Activated CD8-positive, alpha-beta memory T cell treated with anti-CD3 and anti-CD28 coated beads, Interleukin-2, amount 50 U/mL, for 24 hours (primary cell): ENCODE data around the gene MRPS31.
"Not testable (repeated sequence)": the region's sequence is repeated elsewhere in the genome, so short reads cannot be mapped to it uniquely, and the experiment has no call there.

ENCODE experiments used
- DNase-seq: peaks from one replicate; pipeline ENCODE4 v3.0.0-alpha.2; 2020; ENCODE audit errors: extremely low read depth

MRPS31 gene

DNA sequence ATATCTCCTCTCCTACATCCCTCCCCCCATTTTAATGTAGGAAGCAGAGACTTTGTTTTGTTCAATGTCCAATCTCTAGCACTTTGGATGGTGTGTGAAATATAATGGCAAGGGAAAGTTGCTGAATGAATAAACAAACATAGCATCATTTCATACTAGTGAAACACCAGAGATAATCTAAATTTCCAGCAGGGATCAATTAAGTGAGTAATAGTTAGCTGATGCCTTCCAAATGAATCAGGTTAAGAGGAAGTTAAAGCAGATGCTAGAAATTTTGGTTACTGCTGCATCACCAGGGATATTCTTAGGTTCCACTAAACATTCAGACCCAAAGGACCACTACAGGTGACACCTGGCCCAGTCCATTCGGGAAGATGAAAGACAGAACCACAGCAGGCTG is 8.1 kb downstream of the MRPS31 start:
- no peak for DNase-seq

DNA sequence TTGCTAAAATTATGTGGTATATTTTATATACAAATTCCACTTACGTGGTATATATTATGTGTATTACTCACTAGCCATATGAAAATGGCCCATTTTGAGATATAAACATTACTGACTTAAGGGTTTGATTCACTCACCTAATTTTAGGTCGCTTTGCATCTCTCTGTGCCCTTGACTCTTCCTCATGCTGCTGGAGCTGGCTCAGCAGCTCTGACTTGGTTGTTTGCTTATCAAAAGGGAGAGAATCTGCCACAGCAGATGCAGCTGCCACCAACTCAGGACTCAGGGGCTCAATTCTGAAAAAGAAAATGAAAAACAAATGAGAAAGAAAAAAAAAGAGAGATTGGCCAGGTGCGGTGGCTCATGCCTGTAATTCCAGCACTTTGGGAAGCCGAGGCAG is 12.2 kb downstream of the MRPS31 start:
- no peak for DNase-seq

GRCh38 chr13:40756042-40756441 is 14.9 kb downstream of the MRPS31 start:
- DNase-seq, result no peak

- no peak for DNase-seq
These were observed 15.8 kb downstream of the MRPS31 start for GRCh38 chr13:40755082-40755700.

DNA sequence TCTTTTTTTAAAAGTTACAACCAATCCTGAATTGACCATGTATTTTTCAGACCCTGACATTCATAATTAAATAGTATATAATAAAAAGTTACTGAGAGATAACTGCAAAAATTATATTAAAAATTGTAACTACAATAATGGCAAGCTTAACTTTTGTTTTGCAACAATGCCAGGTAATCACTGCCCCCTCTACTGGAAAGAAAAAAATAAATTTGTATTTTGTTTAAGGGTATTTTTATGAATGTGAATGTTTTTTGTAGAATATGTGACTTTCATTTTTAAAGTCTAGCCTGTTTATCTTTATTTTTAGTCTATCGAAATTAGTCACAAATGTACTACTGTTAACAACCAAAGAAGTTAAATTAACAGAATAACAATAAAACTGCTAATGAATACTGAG is 21.7 kb downstream of the MRPS31 start:
- no peak for DNase-seq

GRCh38 chr13:40735232-40735548 is 35.8 kb downstream of the MRPS31 start:
- not testable (repeated sequence) for DNase-seq

DNA sequence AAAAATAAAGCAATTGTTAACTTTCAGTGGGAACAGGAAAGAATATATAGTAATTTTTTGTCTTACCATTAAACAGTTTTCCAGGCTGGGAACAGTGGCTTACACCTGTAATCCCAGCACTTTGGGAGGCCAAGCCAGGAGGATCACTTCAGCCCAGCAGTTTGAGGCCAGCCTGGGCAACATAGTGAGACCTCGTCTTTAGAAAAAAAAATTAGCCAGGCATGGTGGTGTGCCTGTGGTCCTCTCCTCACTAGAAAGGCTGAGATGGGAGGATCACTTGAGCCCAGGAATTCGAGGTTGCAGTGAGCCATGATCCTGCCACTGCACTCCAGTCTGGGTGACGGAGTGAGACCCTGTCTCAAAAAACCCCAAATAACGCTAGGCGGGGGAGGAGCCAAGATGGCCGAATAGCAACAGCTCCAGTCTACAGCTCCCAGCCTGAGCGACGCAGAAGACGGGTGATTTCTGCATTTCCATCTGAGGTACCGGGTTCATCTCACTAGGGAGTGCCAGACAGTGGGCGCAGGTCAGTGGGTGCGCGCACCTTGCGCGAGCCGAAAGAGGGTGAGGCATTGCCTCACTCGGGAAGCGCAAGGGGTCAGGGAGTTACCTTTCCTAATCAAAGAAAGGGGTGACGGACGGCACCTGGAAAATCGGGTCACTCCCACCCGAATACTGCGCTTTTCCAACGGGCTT is 36.3 kb downstream of the MRPS31 start:
- DNase-seq, result not testable (repeated sequence)

GRCh38 chr13:40732658-40733057 is 38.3 kb downstream of the MRPS31 start:
- DNase-seq, result no peak

DNA sequence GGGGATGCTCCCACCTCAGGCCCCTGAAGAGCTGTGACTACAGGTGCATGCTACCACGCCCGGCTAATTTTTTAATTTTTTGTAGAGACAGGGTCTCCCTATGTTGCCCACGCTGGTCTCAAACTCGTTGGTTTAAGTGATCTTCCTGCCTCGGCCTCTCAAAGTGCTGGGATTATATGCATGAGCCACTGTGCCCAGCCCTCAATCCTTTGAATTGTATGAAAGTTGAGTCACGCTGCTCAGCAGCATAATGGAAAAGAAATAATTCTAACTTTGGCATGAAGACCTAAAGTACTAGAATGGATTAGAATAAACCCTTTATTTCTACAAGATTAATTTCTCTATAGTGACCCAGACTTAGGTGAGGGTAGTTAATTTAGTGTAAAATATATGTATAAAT is 42.4 kb downstream of the MRPS31 start:
- DNase-seq, result no peak

- DNase-seq, result not testable (repeated sequence)
These were observed 56.6 kb downstream of the MRPS31 start for GRCh38 chr13:40714433-40714832.

DNA sequence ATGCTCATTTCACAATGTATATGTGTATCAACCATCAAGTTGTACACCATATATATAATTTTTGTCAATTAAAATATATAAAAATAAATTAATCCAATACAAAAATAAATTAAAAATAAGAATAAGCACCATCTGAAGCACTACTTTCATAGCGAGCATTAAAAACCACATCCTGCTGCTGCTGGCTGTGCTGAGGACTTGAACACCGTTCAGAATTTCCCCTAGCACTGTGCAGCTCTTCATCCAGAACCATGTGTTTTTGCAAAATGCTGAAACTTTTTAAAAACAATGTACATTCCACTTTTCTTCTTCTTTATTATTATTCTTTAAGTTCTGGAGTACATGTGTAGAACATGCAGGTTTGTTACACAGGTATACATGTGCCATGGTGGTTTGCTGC is 64.6 kb downstream of the MRPS31 start:
- DNase-seq, result no peak

DNA sequence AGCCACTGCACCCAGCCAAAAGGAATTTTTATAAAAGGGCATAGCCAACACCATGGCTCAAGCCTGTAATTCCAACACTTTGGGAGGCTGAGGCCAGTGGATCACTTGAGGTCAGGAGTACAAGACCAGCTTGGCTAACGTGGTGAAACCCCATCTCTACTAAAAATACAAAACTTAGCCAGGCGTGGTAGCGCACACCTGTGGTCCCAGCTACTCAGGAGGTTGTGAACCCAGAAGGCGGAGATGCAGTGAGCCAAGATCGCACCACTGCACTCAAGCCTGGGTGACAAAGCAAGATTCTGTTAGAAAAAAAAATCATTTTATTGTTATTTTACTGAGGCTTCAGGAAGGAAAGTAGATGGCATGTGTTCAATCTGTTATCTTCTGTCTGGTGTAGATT is 73.3 kb downstream of the MRPS31 start:
- no peak for DNase-seq

GRCh38 chr13:40694426-40694825 is 76.6 kb downstream of the MRPS31 start:
- no peak for DNase-seq

DNA sequence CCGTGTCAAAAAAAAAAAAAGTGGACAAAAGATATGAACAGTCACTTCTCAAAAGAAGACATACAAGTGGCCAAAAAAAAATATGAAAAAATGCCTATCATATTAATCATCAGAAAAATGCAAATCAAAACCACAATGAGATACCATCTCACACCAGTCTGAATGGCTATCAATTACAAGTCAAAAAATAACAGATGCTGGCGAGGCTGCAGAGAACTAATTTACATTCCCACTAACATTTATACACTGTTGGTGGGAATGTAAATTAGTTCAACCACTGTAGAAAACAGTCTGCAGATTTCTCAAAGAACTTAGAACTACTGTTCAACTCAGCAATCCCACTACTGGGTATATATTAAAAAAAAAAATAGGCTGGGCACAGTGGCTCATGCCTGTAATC is 78.0 kb downstream of the MRPS31 start:
- no peak for DNase-seq

- DNase-seq, result no peak
These were observed 82.2 kb downstream of the MRPS31 start for GRCh38 chr13:40688781-40689180.

- no peak for DNase-seq
These were observed 88.3 kb downstream of the MRPS31 start for GRCh38 chr13:40682449-40683240.

DNA sequence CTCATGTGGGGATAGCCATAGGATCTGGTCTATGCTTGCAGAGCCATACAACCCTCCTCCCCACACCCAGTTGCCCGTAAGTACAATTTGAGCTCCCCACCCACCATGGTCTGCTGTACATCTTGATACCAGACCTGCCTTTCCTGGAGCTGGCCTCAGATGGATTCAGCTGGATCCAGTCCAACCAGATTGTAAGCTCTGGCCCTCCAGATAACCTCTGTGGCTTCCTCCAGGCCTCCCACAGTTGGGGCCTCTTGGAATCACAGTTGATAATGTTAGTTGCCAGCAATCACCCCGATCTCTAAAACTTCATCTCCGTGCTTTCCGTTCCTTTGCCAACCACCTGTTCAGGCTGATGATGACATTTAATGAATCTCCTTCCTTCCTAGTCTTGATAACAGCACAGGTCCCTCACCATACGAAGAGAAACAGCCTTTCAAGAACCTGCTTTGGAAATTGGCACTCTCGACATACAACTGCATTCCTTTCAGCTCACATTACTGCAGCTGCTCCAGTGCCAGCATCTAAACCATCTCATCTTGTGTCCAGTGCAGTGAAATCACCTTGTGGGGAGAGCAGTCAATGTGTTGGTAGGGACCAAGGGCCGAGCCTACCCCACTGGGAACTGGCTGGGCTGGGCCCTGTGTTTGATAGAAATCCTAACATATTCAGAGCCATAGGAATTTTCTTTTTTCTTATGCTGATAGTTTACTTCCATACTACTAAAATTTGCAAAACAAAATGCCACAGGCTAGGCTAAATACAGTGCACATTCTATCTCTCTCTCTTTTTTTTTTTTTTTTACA is 89.4 kb downstream of the MRPS31 start:
- DNase-seq, result no peak

DNA sequence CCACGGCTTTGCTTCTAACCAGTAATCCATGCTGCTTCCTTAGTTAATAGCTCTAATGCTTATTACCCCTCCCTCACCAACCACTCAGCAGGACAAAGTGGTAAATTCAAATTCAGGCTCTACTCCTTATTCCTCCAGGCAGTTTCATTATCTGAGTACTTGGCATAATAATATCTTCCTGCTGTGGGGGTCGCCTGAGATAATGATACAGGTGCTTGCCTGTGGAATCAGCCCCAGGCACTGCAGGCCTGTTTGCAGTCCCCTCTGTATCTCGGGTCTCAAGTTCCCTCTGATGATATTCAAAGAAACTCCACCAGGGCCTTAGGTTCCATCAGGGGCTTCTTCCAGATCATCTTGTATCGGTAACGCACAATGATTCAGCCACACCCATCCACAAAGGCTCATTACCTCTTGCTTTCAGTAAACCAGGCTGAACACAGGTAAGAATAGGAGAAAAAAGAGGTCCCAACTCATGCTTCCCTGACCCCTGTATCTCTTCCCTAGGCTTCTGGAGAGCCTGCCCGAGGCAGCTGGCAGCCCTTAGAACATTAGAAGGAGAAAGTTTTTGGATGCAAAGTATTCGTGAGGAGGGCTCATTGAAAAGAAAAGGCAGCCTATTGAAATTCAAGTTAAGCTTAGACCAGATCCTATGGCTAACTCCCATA is 90.2 kb downstream of the MRPS31 start:
- DNase-seq, result no peak

DNA sequence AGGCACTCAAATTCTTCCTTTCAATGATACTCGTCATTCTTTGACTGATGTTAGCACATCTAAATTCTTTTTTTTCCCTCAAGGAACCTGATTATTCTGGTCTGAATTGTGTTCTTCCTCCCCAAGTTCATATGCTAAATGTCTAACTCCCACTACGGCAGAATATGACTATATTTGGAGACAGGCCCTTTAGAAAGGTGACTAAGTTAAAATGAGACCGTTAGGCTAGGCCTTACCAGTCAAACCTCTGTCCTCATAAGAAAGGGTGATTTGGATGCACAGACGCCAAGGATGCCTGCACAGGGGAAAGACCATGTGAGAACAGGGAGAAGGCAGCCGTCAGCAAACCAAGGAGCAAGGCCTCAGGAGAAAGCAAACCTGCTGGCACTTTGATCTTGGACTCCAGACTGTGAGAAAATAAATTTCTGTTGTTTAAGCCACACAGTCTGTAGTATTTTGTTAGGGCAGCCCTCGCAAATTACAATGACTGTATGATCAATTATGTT is 91.5 kb downstream of the MRPS31 start:
- DNase-seq, result no peak
